Peyer's patch (tissue), 4 donors: Measurements from ENCODE around the gene TUBGCP2.

Source experiments
- POLR2A ChIP-seq, 2 donors: fragments of 450-650 bp; IDR thresholded peaks; one replicate each; pipeline ENCODE4 v1.5.1; 2017; ENCODE audit warnings: antibody characterized with exemption in 2 of 2, mild to moderate bottlenecking in 2 of 2, moderate library complexity in 2 of 2
- TF ChIP-seq, protein P1 (sequence below), 6 experiments: fragments of 450-650 bp in 4 of 6; fragments of 200-600 bp in 2 of 6; sonication (generic) in 1 of 6; IDR thresholded peaks; one replicate each; pipeline ENCODE4 v1.5.1; 2017 to 2019; ENCODE audit warnings: antibody characterized with exemption in 6 of 6, mild to moderate bottlenecking in 3 of 6, moderate library complexity in 1 of 6

- TF ChIP-seq, protein P1, sequence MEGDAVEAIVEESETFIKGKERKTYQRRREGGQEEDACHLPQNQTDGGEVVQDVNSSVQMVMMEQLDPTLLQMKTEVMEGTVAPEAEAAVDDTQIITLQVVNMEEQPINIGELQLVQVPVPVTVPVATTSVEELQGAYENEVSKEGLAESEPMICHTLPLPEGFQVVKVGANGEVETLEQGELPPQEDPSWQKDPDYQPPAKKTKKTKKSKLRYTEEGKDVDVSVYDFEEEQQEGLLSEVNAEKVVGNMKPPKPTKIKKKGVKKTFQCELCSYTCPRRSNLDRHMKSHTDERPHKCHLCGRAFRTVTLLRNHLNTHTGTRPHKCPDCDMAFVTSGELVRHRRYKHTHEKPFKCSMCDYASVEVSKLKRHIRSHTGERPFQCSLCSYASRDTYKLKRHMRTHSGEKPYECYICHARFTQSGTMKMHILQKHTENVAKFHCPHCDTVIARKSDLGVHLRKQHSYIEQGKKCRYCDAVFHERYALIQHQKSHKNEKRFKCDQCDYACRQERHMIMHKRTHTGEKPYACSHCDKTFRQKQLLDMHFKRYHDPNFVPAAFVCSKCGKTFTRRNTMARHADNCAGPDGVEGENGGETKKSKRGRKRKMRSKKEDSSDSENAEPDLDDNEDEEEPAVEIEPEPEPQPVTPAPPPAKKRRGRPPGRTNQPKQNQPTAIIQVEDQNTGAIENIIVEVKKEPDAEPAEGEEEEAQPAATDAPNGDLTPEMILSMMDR (IDR thresholded peaks at IDR 0.05): no peak
- no peak for TF ChIP-seq POLR2A (IDR thresholded peaks at IDR 0.05)
Observed at GRCh38 chr10:133316732-133317131, 8.1 kb upstream of the TUBGCP2 start.
